WTC11 (cell line): Measurements from ENCODE around the gene NPW.

Source experiments
- CBFB ChIP-seq: sonication (generic); formaldehyde crosslinking; IDR thresholded peaks from 2 replicates; pipeline ENCODE4 v1.8.1; 2022; ENCODE audit warnings: mild to moderate bottlenecking, low read depth, missing genetic modification reagents
- ELF4 ChIP-seq: sonication (generic); formaldehyde crosslinking; IDR thresholded peaks from 2 replicates; pipeline ENCODE4 v1.8.1; 2022; ENCODE audit warnings: low read depth, mild to moderate bottlenecking, moderate library complexity, missing genetic modification reagents
- ESRRA ChIP-seq: sonication (generic); formaldehyde crosslinking; IDR thresholded peaks from 2 replicates; pipeline ENCODE4 v1.8.1; 2022; ENCODE audit warnings: mild to moderate bottlenecking, missing genetic modification reagents, borderline replicate concordance
- GABPB1 ChIP-seq: sonication (generic); formaldehyde crosslinking; IDR thresholded peaks from 2 replicates; pipeline ENCODE4 v1.8.1; 2023; ENCODE audit warnings: mild to moderate bottlenecking, missing genetic modification reagents
- IRF2 ChIP-seq: sonication (generic); formaldehyde crosslinking; IDR thresholded peaks from 2 replicates; pipeline ENCODE4 v1.8.0; 2022; ENCODE audit warnings: low read depth, missing genetic modification reagents, borderline replicate concordance
- MAX ChIP-seq: sonication (generic); formaldehyde crosslinking; IDR thresholded peaks from 2 replicates; pipeline ENCODE4 v1.8.0; 2022; ENCODE audit warnings: mild to moderate bottlenecking, missing genetic modification reagents
- NR3C1 ChIP-seq: sonication (generic); formaldehyde crosslinking; conservative IDR thresholded peaks from 2 replicates; pipeline ENCODE4 v1.8.1; 2023; ENCODE audit warnings: low read depth, mild to moderate bottlenecking, missing genetic modification reagents
- SMAD3 ChIP-seq: sonication (generic); formaldehyde crosslinking; IDR thresholded peaks from 2 replicates; pipeline ENCODE4 v1.8.0; 2022; ENCODE audit warnings: missing genetic modification reagents, mild to moderate bottlenecking, borderline replicate concordance
- ZNF138 ChIP-seq: sonication (generic); formaldehyde crosslinking; conservative IDR thresholded peaks from 2 replicates; pipeline ENCODE4 v1.8.1; 2022; ENCODE audit warnings: mild to moderate bottlenecking, moderate library complexity, missing genetic modification reagents
- ZNF263 ChIP-seq: sonication (generic); formaldehyde crosslinking; IDR thresholded peaks from 2 replicates; pipeline ENCODE4 v1.8.1; 2022; ENCODE audit warnings: low read depth, mild to moderate bottlenecking, moderate library complexity, missing genetic modification reagents
- ZSCAN18 ChIP-seq: fragments of 250-450 bp; sonication (Bioruptor Pico); IDR thresholded peaks from 2 replicates; pipeline ENCODE4 v2.1.2; 2022; ENCODE audit warnings: mild to moderate bottlenecking, moderate library complexity
- TF ChIP-seq, protein P1 (sequence below): sonication (generic); formaldehyde crosslinking; IDR thresholded peaks from 2 replicates; pipeline ENCODE4 v1.8.1; 2023; ENCODE audit warnings: mild to moderate bottlenecking, missing genetic modification reagents, moderate library complexity
- TF ChIP-seq, protein P2 (sequence below): fragments of 200-600 bp; IDR thresholded peaks from 2 replicates; pipeline ENCODE4 v1.8.0; 2022; ENCODE audit warnings: antibody characterized with exemption
- TF ChIP-seq, protein P3 (sequence below): sonication (generic); formaldehyde crosslinking; IDR thresholded peaks from 2 replicates; pipeline ENCODE4 v1.8.1; 2023; ENCODE audit warnings: mild to moderate bottlenecking, missing genetic modification reagents, moderate library complexity

- TF ChIP-seq ZNF263 (CRISPR knock-in tag) (no peak), ELF4 (CRISPR knock-in tag) (no peak), NR3C1 (CRISPR knock-in tag) (no peak), CBFB (CRISPR knock-in tag) (no peak), SMAD3 (CRISPR knock-in tag) (no peak), ESRRA (no peak), ZNF138 (CRISPR knock-in tag) (no peak), IRF2 (CRISPR knock-in tag) (no peak), GABPB1 (CRISPR knock-in tag) (no peak), MAX (no peak), ZSCAN18 (CRISPR knock-in tag) (no peak)
- TF ChIP-seq, protein P1, sequence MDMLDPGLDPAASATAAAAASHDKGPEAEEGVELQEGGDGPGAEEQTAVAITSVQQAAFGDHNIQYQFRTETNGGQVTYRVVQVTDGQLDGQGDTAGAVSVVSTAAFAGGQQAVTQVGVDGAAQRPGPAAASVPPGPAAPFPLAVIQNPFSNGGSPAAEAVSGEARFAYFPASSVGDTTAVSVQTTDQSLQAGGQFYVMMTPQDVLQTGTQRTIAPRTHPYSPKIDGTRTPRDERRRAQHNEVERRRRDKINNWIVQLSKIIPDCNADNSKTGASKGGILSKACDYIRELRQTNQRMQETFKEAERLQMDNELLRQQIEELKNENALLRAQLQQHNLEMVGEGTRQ (CRISPR knock-in tag): no peak
- TF ChIP-seq, protein P2, sequence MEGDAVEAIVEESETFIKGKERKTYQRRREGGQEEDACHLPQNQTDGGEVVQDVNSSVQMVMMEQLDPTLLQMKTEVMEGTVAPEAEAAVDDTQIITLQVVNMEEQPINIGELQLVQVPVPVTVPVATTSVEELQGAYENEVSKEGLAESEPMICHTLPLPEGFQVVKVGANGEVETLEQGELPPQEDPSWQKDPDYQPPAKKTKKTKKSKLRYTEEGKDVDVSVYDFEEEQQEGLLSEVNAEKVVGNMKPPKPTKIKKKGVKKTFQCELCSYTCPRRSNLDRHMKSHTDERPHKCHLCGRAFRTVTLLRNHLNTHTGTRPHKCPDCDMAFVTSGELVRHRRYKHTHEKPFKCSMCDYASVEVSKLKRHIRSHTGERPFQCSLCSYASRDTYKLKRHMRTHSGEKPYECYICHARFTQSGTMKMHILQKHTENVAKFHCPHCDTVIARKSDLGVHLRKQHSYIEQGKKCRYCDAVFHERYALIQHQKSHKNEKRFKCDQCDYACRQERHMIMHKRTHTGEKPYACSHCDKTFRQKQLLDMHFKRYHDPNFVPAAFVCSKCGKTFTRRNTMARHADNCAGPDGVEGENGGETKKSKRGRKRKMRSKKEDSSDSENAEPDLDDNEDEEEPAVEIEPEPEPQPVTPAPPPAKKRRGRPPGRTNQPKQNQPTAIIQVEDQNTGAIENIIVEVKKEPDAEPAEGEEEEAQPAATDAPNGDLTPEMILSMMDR: no peak
- TF ChIP-seq, protein P3, sequence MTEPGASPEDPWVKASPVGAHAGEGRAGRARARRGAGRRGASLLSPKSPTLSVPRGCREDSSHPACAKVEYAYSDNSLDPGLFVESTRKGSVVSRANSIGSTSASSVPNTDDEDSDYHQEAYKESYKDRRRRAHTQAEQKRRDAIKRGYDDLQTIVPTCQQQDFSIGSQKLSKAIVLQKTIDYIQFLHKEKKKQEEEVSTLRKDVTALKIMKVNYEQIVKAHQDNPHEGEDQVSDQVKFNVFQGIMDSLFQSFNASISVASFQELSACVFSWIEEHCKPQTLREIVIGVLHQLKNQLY (CRISPR knock-in tag): no peak
Measured at GRCh38 chr16:2036200-2036966, 16.8 kb downstream of the NPW start.
